ENCODE results near the gene LRRC8B.
A peak's percentile ranks its signal among the peaks of the same experiment; 100 is the strongest.

LRRC8B gene

DNA sequence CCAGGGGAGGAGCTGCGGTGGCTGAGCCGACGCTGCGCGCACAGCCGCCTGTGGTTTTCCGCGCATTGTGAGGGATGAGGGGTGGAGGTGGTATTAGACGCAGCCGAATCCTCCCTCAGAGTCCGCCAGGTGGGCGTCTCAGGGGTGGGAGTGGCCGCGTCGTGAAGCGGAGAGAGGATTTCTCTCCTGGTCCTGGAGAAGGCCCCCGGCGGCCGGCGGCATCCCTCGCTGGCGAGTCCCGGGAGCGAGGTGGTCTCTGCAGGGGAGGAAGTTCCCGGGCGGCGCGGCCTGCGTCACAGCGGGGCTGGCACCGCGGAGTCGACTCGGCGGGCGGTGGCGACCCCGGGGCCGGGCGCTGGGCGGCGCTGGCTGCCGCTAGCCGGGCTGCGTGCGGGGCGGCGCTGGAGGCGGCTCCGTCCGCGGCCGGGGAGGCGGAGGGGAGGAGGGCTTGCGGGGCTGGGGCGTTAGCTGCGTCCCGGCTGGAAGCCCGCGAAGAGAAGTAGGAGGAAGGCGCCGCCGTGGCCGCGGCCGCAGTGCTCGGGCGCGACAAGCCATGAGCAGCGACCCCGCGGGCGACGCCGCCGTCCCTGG is 108.1 kb downstream of the LRRC8B start, which contains the start of gene LRRC8C:
LRRC8C (plus strand) TSS at position 464 of the 591 bp plus-strand sequence. CDS start 53,354 bp downstream, outside the sequence.
- TF ChIP-seq ZBTB7A (IDR thresholded peaks at IDR 0.05; ENCODE audit: low read depth) (no peak), TAF1 (IDR thresholded peaks at IDR 0.05; ENCODE audit: low read depth) (no peak), FOXM1 (IDR thresholded peaks at IDR 0.05; ENCODE audit: borderline replicate concordance, low read depth) (no peak), NFIC (IDR thresholded peaks at IDR 0.05) (no peak), YY1 (IDR thresholded peaks at IDR 0.05; ENCODE audit: low read depth) (no peak), TEAD4 (IDR thresholded peaks at IDR 0.05) (no peak), RAD21 (IDR thresholded peaks at IDR 0.05; ENCODE audit: low read depth) (no peak), EP300 (IDR thresholded peaks at IDR 0.05; ENCODE audit: borderline replicate concordance) (no peak; the same call in 1 of the 2 replicates), CEBPB (IDR thresholded peaks at IDR 0.05) (no peak), CREB1 (IDR thresholded peaks at IDR 0.05; ENCODE audit: low read depth) (no peak), TCF12 (IDR thresholded peaks at IDR 0.05; ENCODE audit: low read depth) (no peak), EGR1 (IDR thresholded peaks at IDR 0.05) (no peak)
- TF ChIP-seq, protein P1, sequence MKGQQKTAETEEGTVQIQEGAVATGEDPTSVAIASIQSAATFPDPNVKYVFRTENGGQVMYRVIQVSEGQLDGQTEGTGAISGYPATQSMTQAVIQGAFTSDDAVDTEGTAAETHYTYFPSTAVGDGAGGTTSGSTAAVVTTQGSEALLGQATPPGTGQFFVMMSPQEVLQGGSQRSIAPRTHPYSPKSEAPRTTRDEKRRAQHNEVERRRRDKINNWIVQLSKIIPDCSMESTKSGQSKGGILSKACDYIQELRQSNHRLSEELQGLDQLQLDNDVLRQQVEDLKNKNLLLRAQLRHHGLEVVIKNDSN (IDR thresholded peaks at IDR 0.05), result no peak
- TF ChIP-seq, protein P2, sequence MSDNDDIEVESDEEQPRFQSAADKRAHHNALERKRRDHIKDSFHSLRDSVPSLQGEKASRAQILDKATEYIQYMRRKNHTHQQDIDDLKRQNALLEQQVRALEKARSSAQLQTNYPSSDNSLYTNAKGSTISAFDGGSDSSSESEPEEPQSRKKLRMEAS (IDR thresholded peaks at IDR 0.05), result no peak
- TF ChIP-seq, protein P3, sequence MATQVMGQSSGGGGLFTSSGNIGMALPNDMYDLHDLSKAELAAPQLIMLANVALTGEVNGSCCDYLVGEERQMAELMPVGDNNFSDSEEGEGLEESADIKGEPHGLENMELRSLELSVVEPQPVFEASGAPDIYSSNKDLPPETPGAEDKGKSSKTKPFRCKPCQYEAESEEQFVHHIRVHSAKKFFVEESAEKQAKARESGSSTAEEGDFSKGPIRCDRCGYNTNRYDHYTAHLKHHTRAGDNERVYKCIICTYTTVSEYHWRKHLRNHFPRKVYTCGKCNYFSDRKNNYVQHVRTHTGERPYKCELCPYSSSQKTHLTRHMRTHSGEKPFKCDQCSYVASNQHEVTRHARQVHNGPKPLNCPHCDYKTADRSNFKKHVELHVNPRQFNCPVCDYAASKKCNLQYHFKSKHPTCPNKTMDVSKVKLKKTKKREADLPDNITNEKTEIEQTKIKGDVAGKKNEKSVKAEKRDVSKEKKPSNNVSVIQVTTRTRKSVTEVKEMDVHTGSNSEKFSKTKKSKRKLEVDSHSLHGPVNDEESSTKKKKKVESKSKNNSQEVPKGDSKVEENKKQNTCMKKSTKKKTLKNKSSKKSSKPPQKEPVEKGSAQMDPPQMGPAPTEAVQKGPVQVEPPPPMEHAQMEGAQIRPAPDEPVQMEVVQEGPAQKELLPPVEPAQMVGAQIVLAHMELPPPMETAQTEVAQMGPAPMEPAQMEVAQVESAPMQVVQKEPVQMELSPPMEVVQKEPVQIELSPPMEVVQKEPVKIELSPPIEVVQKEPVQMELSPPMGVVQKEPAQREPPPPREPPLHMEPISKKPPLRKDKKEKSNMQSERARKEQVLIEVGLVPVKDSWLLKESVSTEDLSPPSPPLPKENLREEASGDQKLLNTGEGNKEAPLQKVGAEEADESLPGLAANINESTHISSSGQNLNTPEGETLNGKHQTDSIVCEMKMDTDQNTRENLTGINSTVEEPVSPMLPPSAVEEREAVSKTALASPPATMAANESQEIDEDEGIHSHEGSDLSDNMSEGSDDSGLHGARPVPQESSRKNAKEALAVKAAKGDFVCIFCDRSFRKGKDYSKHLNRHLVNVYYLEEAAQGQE (IDR thresholded peaks at IDR 0.05; ENCODE audit: low read depth), result no peak

DNA sequence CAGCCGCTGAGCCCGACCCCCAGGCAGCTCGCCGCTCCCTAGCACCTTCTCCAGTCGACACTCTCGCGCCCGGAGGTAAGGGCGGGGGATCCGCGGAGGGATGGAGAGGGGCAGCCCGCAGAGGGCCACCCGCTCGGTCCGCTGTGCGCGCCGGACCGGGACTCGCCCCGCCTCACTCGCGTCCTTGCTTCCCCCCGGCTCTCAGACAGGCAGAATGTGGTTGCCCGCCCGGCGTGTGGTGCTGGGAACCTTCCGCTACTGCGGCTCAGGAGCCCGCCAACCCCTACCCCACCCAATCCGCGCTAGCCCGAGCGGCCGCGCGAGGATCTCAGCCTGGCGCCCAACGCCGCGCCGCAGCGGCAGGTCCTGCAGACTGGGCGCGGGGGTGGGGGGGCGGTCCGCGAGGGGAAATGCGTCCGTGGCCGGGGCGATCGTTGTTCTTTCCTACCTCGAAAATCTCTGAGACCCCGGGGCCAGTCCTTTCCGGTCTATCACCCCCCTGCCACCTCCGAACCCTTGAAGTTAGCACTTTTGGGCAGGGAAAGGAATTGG is 108.7 kb downstream of the LRRC8B start:
- TF ChIP-seq YY1 (IDR thresholded peaks at IDR 0.05; ENCODE audit: low read depth) (no peak), CEBPB (IDR thresholded peaks at IDR 0.05) (no peak), NFIC (IDR thresholded peaks at IDR 0.05) (no peak)
- TF ChIP-seq, protein P2 (IDR thresholded peaks at IDR 0.05), result peak; percentile 25; the same call in 1 of the 2 replicates

DNA sequence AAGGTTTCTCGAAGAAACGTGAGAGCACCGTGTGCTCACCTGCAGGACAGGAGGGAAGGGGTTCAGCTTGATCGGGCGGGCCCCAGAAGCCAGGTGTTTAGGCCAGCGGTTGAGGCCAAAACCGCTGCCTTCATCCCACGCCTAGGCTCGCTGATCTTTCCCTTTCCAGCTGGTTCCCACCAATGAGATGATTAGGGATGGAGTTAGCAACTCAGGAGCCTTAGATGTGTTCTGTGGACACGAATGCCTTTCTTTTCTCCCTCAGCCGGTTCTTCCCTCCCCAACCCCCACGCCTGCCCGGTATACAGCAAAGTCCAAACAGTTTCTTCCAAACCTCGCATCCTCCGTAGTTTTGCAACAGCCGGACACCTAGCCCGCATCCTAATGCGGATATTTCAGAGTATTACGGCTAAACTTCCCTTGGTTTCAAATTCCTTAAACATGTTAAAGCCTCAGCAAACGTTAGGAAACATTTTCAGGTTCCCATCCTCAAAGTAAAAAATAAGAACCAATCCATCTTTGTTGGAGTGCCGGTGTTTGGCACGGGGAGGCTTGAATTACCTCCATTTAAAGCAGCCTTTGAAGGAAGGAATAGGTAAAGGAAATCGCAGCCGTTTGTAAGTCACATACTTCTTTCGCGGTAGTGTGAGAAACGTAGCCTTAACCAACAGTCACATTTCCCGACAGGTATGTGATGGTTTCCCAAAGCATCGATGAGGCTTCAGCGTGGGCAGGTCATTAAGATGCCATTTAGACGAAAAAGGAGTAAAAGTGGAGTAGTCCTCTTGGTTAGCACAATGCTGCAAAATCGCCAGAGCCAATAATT is 109.4 kb downstream of the LRRC8B start:
- no peak for TF ChIP-seq ZBTB7A (IDR thresholded peaks at IDR 0.05; ENCODE audit: low read depth)
- no peak for TF ChIP-seq TEAD4 (IDR thresholded peaks at IDR 0.05)
- no peak for TF ChIP-seq TAF1 (IDR thresholded peaks at IDR 0.05; ENCODE audit: low read depth)
- no peak for TF ChIP-seq CREB1 (IDR thresholded peaks at IDR 0.05; ENCODE audit: low read depth)
- TF ChIP-seq TCF12 (IDR thresholded peaks at IDR 0.05; ENCODE audit: low read depth), result no peak
- no peak for TF ChIP-seq EP300 (IDR thresholded peaks at IDR 0.05; ENCODE audit: borderline replicate concordance)
- no peak for TF ChIP-seq NFIC (IDR thresholded peaks at IDR 0.05)
- TF ChIP-seq, protein P1 (IDR thresholded peaks at IDR 0.05), result no peak
- TF ChIP-seq RAD21 (IDR thresholded peaks at IDR 0.05; ENCODE audit: low read depth), result no peak
- no peak for TF ChIP-seq FOXM1 (IDR thresholded peaks at IDR 0.05; ENCODE audit: borderline replicate concordance, low read depth)
- TF ChIP-seq, protein P3 (IDR thresholded peaks at IDR 0.05; ENCODE audit: low read depth), result no peak
- TF ChIP-seq EGR1 (IDR thresholded peaks at IDR 0.05), result no peak
- TF ChIP-seq YY1 (IDR thresholded peaks at IDR 0.05; ENCODE audit: low read depth), result no peak
- TF ChIP-seq CEBPB (IDR thresholded peaks at IDR 0.05), result no peak
- TF ChIP-seq, protein P2 (IDR thresholded peaks at IDR 0.05), result no peak

DNA sequence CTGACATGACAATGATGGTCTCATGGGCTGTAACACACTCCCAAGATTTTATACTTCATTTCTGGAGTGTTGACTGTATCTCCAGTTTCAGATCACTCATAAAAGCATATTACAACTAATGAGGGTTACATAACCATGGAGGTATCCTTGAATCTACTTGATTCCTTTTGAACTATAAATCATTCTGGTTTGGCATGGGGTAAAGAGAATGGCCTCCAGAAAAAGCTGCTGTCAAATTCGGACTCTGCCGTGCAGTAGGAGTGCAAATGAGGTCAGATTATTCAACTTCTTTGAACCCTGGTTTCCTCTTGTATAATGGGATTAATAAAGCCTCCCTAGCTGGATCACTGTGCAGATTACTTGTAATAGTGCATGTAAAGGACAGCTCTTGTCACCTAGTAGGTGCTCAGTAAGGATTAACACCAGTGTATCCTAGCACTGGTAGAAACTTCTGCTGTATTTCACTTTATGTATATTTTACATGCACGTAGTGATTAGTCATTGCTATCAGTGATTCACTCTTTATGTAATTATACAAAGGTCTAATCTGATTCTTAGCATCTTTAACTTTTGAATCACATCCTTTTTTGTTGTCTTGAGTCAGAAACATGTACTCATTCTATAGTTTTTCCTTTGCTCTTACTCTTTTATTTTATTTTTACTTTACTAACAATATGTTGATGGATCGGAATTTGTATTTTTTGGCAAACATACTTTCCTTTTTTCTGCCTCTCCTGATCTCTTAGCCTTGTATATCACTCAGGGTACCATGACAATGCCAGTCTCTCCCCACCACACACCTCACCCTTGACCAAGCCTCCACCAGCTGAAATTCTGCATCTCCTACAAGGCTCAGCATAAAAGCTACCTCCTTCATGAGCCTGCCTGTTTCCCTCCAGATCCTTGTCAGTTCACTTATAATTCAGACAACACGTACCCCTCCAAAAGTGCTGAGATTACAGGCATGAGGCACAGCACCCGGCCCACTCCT is 111.5 kb downstream of the LRRC8B start:
- no peak for TF ChIP-seq CEBPB (IDR thresholded peaks at IDR 0.05)
- TF ChIP-seq EP300 (IDR thresholded peaks at IDR 0.05; ENCODE audit: borderline replicate concordance), result no peak
